Activated B cell treated with CpG ODN at 0.5 μM for 24 hours (primary cell): Measurements from ENCODE around the gene TRIM9. TPM values are rescaled to one million over a fixed set of nuclear protein-coding genes. Genes with fewer than 3 reads are reported as not detected.

Experiments
- ATAC-seq: fragments of 200-7000 bp; cut with Tn5 transposase; one replicate; pipeline ENCODE4 v1.10.0; 2021; ENCODE audit warnings: low read depth, mild to moderate bottlenecking, moderate library complexity
- CTCF ChIA-PET: fragments of 350-600 bp; sonication (Branson Sonifier 250); formaldehyde crosslinking; loops from one replicate; lab custom pipeline; 2021; ENCODE audit warnings: antibody characterized with exemption; lab: Charles Lee
- POLR2A ChIA-PET: fragments of 350-600 bp; sonication (Branson Sonifier 250); formaldehyde crosslinking; loops from one replicate; lab custom pipeline; 2021; ENCODE audit warnings: antibody characterized with exemption; lab: Charles Lee
- DNase-seq: peaks from one replicate; pipeline ENCODE4 v3.0.0; 2022
- H3K27ac Mint-ChIP-seq: one replicate; pipeline ENCODE4 v1.8.0; 2020; ENCODE audit warnings: mixed read lengths
- H3K27me3 Mint-ChIP-seq: one replicate; pipeline ENCODE4 v1.8.0; 2021; ENCODE audit warnings: mixed read lengths
- H3K36me3 Mint-ChIP-seq: one replicate; pipeline ENCODE4 v1.8.0; 2021; ENCODE audit warnings: low read depth, mixed read lengths
- H3K4me1 Mint-ChIP-seq: one replicate; pipeline ENCODE4 v1.8.0; 2021; ENCODE audit warnings: mixed read lengths
- H3K4me3 Mint-ChIP-seq: one replicate; pipeline ENCODE4 v1.8.0; 2020; ENCODE audit warnings: mild to moderate bottlenecking, mixed read lengths
- H3K9me3 Mint-ChIP-seq: one replicate; pipeline ENCODE4 v1.8.0; 2020; ENCODE audit warnings: mixed read lengths
- intact Hi-C: fragments of 100-400 bp; cut with micrococcal nuclease; formaldehyde crosslinking; loops from one replicate; pipeline ENCODE4 v1.15.1; 2024
- total RNA-seq: library from RNA; stranded (reverse); gene quantifications from 2 replicates; pipeline ENCODE4 v1.2.3, GENCODE V29; 2022
- TF ChIP-seq, protein P1 (sequence below): fragments of 200-600 bp; IDR thresholded peaks from one replicate; pipeline ENCODE4 v1.8.0; 2022; ENCODE audit warnings: antibody characterized with exemption, mild to moderate bottlenecking

TRIM9 gene
- total RNA-seq, 1 donor from 2014 or later: 0.67 TPM

DNA sequence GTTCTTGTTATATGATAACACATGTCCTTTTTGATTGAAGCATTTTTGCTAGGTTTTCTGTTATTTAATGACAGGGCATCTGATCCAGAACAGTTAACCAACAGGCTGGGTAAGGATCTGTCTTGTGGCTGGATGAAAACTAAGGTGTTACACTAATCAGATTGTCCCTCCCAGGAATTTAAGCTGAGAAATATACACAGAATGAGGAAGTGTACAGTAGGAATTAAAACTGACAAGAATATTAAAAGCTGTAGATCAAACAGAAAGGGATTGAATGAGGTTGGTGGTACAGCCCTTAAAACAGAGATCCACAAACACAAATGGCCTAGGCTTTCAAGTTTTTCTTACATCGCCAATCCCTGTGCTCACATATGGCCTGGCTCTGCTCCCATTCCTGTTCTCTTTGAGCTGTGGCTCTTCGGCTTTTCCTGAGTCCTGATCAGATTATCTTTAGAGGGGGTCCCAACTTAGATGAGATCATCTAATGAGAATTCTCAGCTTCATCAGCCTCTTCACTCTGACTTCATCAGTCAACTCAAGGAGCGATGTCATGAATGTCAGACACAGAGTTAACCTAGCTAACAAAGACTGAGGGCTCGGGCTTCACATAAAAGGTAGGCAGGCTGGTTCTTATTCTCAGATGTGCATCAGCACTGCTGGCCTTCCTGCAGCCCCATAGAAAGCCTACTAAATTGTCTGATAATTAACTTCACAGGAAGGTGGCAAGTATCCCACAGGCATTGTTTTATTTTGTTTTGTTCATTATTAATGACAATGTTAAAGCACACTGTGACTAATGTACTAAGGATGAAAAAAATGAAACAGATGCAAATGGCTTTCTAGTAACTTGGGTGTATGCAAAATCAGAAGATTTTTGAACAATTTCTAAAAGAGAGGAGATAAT, 162.1 kb downstream of the TRIM9 start:
- ChIA-PET POLR2A (no interaction called here), CTCF (interaction anchor here (0.6 kb wide), 1 partner anchor 146 kb away, joined by 5 read pairs; no protein-coding TSS in a partner anchor)
- DNase-seq: no peak
- Mint-ChIP-seq H3K4me1 (no peaks in the 10 kb centered on the region), H3K4me3 (no peak overlapping the region), H3K27ac (no peak overlapping the region), H3K9me3 (no peaks in the 10 kb centered on the region), H3K27me3 (peaks cover 18% of the 10 kb centered on the region), H3K36me3 (no peaks in the 10 kb centered on the region)
- no peak for ATAC-seq
- TF ChIP-seq, protein P1, sequence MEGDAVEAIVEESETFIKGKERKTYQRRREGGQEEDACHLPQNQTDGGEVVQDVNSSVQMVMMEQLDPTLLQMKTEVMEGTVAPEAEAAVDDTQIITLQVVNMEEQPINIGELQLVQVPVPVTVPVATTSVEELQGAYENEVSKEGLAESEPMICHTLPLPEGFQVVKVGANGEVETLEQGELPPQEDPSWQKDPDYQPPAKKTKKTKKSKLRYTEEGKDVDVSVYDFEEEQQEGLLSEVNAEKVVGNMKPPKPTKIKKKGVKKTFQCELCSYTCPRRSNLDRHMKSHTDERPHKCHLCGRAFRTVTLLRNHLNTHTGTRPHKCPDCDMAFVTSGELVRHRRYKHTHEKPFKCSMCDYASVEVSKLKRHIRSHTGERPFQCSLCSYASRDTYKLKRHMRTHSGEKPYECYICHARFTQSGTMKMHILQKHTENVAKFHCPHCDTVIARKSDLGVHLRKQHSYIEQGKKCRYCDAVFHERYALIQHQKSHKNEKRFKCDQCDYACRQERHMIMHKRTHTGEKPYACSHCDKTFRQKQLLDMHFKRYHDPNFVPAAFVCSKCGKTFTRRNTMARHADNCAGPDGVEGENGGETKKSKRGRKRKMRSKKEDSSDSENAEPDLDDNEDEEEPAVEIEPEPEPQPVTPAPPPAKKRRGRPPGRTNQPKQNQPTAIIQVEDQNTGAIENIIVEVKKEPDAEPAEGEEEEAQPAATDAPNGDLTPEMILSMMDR: no peak
- intact Hi-C loops: no loop called here

DNA sequence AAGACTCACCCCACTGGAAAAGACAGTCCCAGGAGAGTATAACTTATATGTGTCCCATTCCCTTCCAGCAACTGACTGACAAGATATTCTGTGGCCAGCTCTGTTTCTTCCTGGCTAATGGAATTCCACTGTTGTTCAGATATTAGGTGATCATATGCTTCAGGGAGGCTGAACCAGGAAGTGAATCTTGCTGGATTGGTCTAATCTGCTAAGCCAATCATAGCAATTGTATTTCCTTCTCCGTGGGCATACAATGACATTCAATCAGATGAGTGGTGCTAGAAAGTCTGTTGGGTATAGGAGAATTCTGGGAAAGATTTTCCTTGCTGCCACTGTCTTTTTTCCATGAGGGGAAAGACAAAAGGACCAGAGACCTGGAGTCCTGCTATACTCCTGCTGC, 162.7 kb downstream of the TRIM9 start:
- H3K27me3 Mint-ChIP-seq: peaks cover 16% of the 10 kb centered on the region
- no peak overlapping the region for H3K4me3 Mint-ChIP-seq
- TF ChIP-seq, protein P1: no peak
- intact Hi-C loops: no loop called here
- H3K36me3 Mint-ChIP-seq: no peaks in the 10 kb centered on the region
- ChIA-PET CTCF (no interaction called here), POLR2A (no interaction called here)
- no peaks in the 10 kb centered on the region for H3K9me3 Mint-ChIP-seq
- ATAC-seq: no peak
- no peak overlapping the region for H3K27ac Mint-ChIP-seq
- no peaks in the 10 kb centered on the region for H3K4me1 Mint-ChIP-seq
- DNase-seq: no peak

GRCh38 chr14:50931559-50931958, 163.3 kb downstream of the TRIM9 start:
- Mint-ChIP-seq H3K4me3 (no peak overlapping the region), H3K9me3 (no peaks in the 10 kb centered on the region), H3K27ac (no peak overlapping the region), H3K27me3 (peaks cover 16% of the 10 kb centered on the region), H3K36me3 (no peaks in the 10 kb centered on the region), H3K4me1 (no peaks in the 10 kb centered on the region)
- TF ChIP-seq, protein P1: no peak
- no peak for DNase-seq
- ChIA-PET POLR2A (no interaction called here), CTCF (no interaction called here)
- no peak for ATAC-seq
- intact Hi-C loops: no loop called here

DNA sequence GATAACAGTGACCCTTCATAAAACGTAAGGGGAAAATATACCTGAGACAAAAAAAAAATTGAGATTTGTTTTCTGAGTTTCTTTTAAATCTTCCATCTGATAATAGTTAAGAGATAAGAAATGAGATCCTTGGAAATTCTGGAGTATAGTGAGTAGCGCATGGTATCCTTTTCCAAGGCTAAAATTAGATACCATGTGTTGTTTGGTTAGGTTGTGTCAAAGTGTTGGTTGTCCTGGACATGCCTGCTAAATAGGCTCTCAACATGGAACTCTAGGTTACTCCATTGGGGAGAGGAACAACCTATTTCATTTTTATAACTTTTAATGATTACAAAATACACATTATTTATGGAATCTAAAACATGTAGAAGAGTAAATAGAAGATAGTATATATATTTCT, 165.4 kb downstream of the TRIM9 start:
- no peaks in the 10 kb centered on the region for H3K36me3 Mint-ChIP-seq
- ChIA-PET CTCF (no interaction called here), POLR2A (no interaction called here)
- peaks cover 11% of the 10 kb centered on the region for H3K27me3 Mint-ChIP-seq
- H3K9me3 Mint-ChIP-seq: no peaks in the 10 kb centered on the region
- TF ChIP-seq, protein P1: no peak
- H3K27ac Mint-ChIP-seq: no peak overlapping the region
- no peak for DNase-seq
- no peak for ATAC-seq
- no peak overlapping the region for H3K4me3 Mint-ChIP-seq
- no peaks in the 10 kb centered on the region for H3K4me1 Mint-ChIP-seq
- intact Hi-C loops: no loop called here

DNA sequence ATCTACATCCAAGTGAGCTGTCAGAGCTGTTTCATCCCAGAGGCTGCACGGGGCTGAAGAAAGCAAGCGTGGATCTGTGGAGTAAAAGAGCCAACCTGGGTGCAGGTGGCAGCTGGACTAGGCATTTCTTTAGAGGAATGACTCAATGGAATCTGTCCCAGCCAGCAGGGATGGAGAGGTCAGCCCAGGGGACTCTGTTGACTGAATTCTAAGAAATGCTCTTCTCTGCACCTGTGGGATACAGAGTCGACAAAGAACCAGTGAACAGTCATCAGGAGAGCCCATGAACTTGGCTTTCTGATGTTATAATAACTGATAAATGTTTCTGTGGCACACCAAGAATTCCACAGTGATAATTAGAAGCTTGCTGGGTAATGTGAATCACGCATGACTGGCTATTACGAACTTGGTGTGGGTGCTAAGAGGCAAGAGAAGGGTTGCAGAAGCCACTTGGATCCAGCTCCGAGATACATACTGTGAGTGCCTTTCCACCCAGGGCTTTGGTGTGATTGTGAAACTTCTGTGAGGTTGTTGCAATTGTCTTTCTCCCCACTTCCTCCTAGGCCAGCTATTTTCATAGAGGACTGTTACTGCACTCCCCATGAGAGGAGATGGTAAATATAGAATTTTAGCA, 166.8 kb downstream of the TRIM9 start:
- ATAC-seq: no peak

More for the DNA sequence above, 166.8 kb downstream of the TRIM9 start:
- POLR2A ChIA-PET: interaction anchor here (0.5 kb wide), 1 partner anchor 68 kb away, joined by 4 read pairs; no protein-coding TSS in a partner anchor
- Mint-ChIP-seq H3K27me3 (peaks cover 10% of the 10 kb centered on the region), H3K9me3 (no peaks in the 10 kb centered on the region), H3K36me3 (no peaks in the 10 kb centered on the region), H3K4me3 (no peak overlapping the region), H3K4me1 (no peaks in the 10 kb centered on the region), H3K27ac (no peak overlapping the region)
- intact Hi-C loops: no loop called here
- TF ChIP-seq, protein P1: no peak
- CTCF ChIA-PET: no interaction called here
- DNase-seq: no peak
